HEK293 (cell line): ENCODE data around the gene FBXO34.

Experiments used
- CTCF ChIA-PET: fragments of 350-600 bp; formaldehyde crosslinking; extraction: SDS; loops from one replicate; lab custom pipeline; 2021; ENCODE audit warnings: antibody characterized with exemption; lab: Yijun Ruan, JAX
- POLR2A ChIA-PET: fragments of 300-600 bp; formaldehyde crosslinking; extraction: SDS; loops from one replicate; lab custom pipeline; 2020; ENCODE audit warnings: antibody characterized with exemption, inconsistent platforms; lab: Yijun Ruan, JAX
- H3K27ac ChIP-seq: fragments of 200-500 bp; sonication (Bioruptor generic); 2 replicates; pipeline ENCODE4 v1.5.1; 2014; ENCODE audit warnings: low read depth, low read length, control low read depth, inconsistent platforms; ENCODE audit errors: extremely low read depth
- H3K36me3 ChIP-seq, 2 experiments: fragments of 200-500 bp in 1 of 2; sonication (Bioruptor generic) in 1 of 2; 1 replicate in 1 of 2; 2 replicates in 1 of 2; pipeline ENCODE4 v1.5.1; 2014 to 2017; ENCODE audit warnings: inconsistent platforms in 2 of 2, low read length in 2 of 2; ENCODE audit not compliant: control insufficient read depth in 2 of 2, insufficient read depth in 1 of 2
- H3K4me1 ChIP-seq: fragments of 200-500 bp; sonication (Bioruptor generic); 2 replicates; pipeline ENCODE4 v1.5.1; 2014; ENCODE audit warnings: mild to moderate bottlenecking, low read length, inconsistent platforms; ENCODE audit not compliant: control insufficient read depth, insufficient read depth
- H3K4me3 ChIP-seq: 2 replicates; pipeline ENCODE4 v1.5.1; 2011; ENCODE audit warnings: low read depth, mild to moderate bottlenecking, control low read depth, low read length, moderate library complexity
- H3K9me3 ChIP-seq: fragments of 200-500 bp; sonication (Bioruptor generic); 2 replicates; pipeline ENCODE4 v1.5.1; 2014; ENCODE audit warnings: low read depth, low read length, inconsistent platforms; ENCODE audit not compliant: control insufficient read depth, insufficient read depth
- GLIS2 ChIP-seq: fragments of 450-650 bp; formaldehyde crosslinking; IDR thresholded peaks from 2 replicates; pipeline ENCODE4 v1.5.1; 2016; ENCODE audit warnings: missing biosample characterization, missing genetic modification characterization
- HOXD13 ChIP-seq: sonication (generic); formaldehyde crosslinking; IDR thresholded peaks from 2 replicates; pipeline ENCODE4 v1.8.0; 2022; ENCODE audit warnings: missing genetic modification reagents, borderline replicate concordance
- KLF1 ChIP-seq: fragments of 450-650 bp; formaldehyde crosslinking; IDR thresholded peaks from 2 replicates; pipeline ENCODE4 v1.5.1; 2016; ENCODE audit warnings: missing biosample characterization, missing genetic modification characterization
- RBAK ChIP-seq: fragments of 450-650 bp; formaldehyde crosslinking; IDR thresholded peaks from 2 replicates; pipeline ENCODE4 v1.5.1; 2016; ENCODE audit warnings: missing biosample characterization, missing genetic modification characterization
- REPIN1 ChIP-seq: fragments of 450-650 bp; formaldehyde crosslinking; IDR thresholded peaks from 2 replicates; pipeline ENCODE4 v1.5.1; 2017; ENCODE audit warnings: missing biosample characterization, missing genetic modification characterization, low read depth
- SCRT2 ChIP-seq: fragments of 450-650 bp; formaldehyde crosslinking; IDR thresholded peaks from 2 replicates; pipeline ENCODE4 v1.5.1; 2016; ENCODE audit warnings: missing biosample characterization, missing genetic modification characterization
- SP7 ChIP-seq: fragments of 450-650 bp; formaldehyde crosslinking; IDR thresholded peaks from 2 replicates; pipeline ENCODE4 v1.5.1; 2016; ENCODE audit warnings: missing biosample characterization, missing genetic modification characterization
- ZBTB17 ChIP-seq: fragments of 450-650 bp; formaldehyde crosslinking; IDR thresholded peaks from 2 replicates; pipeline ENCODE4 v1.5.1; 2016; ENCODE audit warnings: missing biosample characterization, missing genetic modification characterization
- ZFP69B ChIP-seq: fragments of 450-650 bp; formaldehyde crosslinking; IDR thresholded peaks from 2 replicates; pipeline ENCODE4 v1.5.1; 2016; ENCODE audit warnings: missing biosample characterization, missing genetic modification characterization
- ZNF10 ChIP-seq: fragments of 450-650 bp; formaldehyde crosslinking; IDR thresholded peaks from 2 replicates; pipeline ENCODE4 v1.5.1; 2017; ENCODE audit warnings: missing biosample characterization, missing genetic modification characterization
- ZNF138 ChIP-seq: fragments of 450-650 bp; formaldehyde crosslinking; IDR thresholded peaks from 2 replicates; pipeline ENCODE4 v1.5.1; 2016; ENCODE audit warnings: missing biosample characterization, missing genetic modification characterization, borderline replicate concordance
- ZNF169 ChIP-seq: fragments of 450-650 bp; formaldehyde crosslinking; IDR thresholded peaks from 2 replicates; pipeline ENCODE4 v1.5.1; 2016; ENCODE audit warnings: missing biosample characterization, missing genetic modification characterization
- ZNF184 ChIP-seq: fragments of 450-650 bp; IDR thresholded peaks from 2 replicates; pipeline ENCODE4 v1.5.1; 2018; ENCODE audit warnings: missing biosample characterization, mild to moderate bottlenecking, missing genetic modification characterization
- ZNF239 ChIP-seq: fragments of 450-650 bp; formaldehyde crosslinking; IDR thresholded peaks from 2 replicates; pipeline ENCODE4 v1.5.1; 2016; ENCODE audit warnings: missing biosample characterization, missing genetic modification characterization
- ZNF521 ChIP-seq: fragments of 450-650 bp; formaldehyde crosslinking; IDR thresholded peaks from 2 replicates; pipeline ENCODE4 v1.5.1; 2017; ENCODE audit warnings: missing biosample characterization, mild to moderate bottlenecking, missing genetic modification characterization
- ZNF549 ChIP-seq: fragments of 450-650 bp; IDR thresholded peaks from 2 replicates; pipeline ENCODE4 v1.5.1; 2018; ENCODE audit warnings: missing biosample characterization, missing genetic modification characterization, mild to moderate bottlenecking, inconsistent platforms, moderate library complexity
- ZNF624 ChIP-seq: fragments of 450-650 bp; formaldehyde crosslinking; IDR thresholded peaks from 2 replicates; pipeline ENCODE4 v1.5.1; 2017; ENCODE audit warnings: missing biosample characterization, missing genetic modification characterization
- ZNF626 ChIP-seq: fragments of 450-650 bp; sonication (Bioruptor Pico); formaldehyde crosslinking; IDR thresholded peaks from 2 replicates; pipeline ENCODE4 v1.5.1; 2018; ENCODE audit warnings: missing biosample characterization, missing genetic modification characterization, inconsistent platforms
- ZNF791 ChIP-seq: fragments of 450-650 bp; formaldehyde crosslinking; IDR thresholded peaks from 2 replicates; pipeline ENCODE4 v1.5.1; 2016; ENCODE audit warnings: missing biosample characterization, missing genetic modification characterization
- TF ChIP-seq, protein P1 (sequence below): fragments of 450-650 bp; formaldehyde crosslinking; IDR thresholded peaks from 2 replicates; pipeline ENCODE4 v1.5.1; 2016; ENCODE audit warnings: missing biosample characterization, missing genetic modification characterization
- TF ChIP-seq, protein P2 (sequence below): fragments of 450-650 bp; formaldehyde crosslinking; IDR thresholded peaks from 2 replicates; pipeline ENCODE4 v1.5.1; 2016; ENCODE audit warnings: missing biosample characterization, missing genetic modification characterization
- TF ChIP-seq, protein P3 (sequence below): fragments of 450-650 bp; formaldehyde crosslinking; IDR thresholded peaks from 2 replicates; pipeline ENCODE4 v1.5.1; 2017; ENCODE audit warnings: missing biosample characterization, missing genetic modification characterization

The FBXO34 gene

DNA sequence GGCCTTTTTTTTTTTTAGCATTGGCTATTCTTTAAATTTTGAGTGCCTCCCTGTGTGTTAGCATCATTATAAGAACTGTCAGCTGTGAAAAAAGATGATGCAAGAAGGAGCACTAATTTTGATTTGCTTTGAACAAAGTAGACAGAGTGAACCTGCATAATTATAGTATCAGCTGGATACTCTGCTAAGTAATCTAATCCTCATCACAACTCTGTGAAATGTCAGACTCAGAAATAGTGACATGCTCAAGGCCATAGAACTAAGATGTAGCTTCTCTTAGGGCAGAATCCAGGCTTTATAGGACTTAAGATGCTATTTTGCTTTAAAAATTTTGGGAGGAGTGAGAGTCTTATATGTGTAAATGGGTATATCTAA is 31.9 kb downstream of the FBXO34 start:
- Histone ChIP-seq H3K4me1 (peaks cover 16% of the 10 kb centered on the region; the same call in 1 of the 2 replicates), H3K9me3 (no peaks in the 10 kb centered on the region), H3K36me3 (peaks cover 0 to 7% of the 10 kb centered on the region in 2 experiments; a peak in 1 of 3 replicates), H3K4me3 (no peak overlapping the region), H3K27ac (no peak overlapping the region)
- ChIA-PET POLR2A (no interaction called here), CTCF (interaction anchor here (1.2 to 1.9 kb wide), 3 partner anchors 31 to 51 kb away, joined by 3 to 4 read pairs (median 3); no protein-coding TSS in a partner anchor)
- peak; percentile 69 for TF ChIP-seq SP7 (tag by site-specific recombination)
- TF ChIP-seq ZNF624 = no peak
- no peak for TF ChIP-seq ZNF10 (tag by site-specific recombination)
- no peak for TF ChIP-seq ZFP69B (tag by site-specific recombination)
- no peak for TF ChIP-seq ZNF138 (tag by site-specific recombination)
- TF ChIP-seq ZNF521 (tag by site-specific recombination) = no peak
- TF ChIP-seq, protein P1, sequence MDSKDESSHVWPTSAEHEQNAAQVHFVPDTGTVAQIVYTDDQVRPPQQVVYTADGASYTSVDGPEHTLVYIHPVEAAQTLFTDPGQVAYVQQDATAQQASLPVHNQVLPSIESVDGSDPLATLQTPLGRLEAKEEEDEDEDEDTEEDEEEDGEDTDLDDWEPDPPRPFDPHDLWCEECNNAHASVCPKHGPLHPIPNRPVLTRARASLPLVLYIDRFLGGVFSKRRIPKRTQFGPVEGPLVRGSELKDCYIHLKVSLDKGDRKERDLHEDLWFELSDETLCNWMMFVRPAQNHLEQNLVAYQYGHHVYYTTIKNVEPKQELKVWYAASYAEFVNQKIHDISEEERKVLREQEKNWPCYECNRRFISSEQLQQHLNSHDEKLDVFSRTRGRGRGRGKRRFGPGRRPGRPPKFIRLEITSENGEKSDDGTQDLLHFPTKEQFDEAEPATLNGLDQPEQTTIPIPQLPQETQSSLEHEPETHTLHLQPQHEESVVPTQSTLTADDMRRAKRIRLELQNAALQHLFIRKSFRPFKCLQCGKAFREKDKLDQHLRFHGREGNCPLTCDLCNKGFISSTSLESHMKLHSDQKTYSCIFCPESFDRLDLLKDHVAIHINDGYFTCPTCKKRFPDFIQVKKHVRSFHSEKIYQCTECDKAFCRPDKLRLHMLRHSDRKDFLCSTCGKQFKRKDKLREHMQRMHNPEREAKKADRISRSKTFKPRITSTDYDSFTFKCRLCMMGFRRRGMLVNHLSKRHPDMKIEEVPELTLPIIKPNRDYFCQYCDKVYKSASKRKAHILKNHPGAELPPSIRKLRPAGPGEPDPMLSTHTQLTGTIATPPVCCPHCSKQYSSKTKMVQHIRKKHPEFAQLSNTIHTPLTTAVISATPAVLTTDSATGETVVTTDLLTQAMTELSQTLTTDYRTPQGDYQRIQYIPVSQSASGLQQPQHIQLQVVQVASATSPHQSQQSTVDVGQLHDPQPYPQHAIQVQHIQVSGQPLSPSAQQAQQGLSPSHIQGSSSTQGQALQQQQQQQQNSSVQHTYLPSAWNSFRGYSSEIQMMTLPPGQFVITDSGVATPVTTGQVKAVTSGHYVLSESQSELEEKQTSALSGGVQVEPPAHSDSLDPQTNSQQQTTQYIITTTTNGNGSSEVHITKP (tag by site-specific recombination) = peak; percentile 71; the same call in 1 of the 2 replicates
- no peak for TF ChIP-seq ZNF239
- no peak for TF ChIP-seq ZNF184
- TF ChIP-seq ZNF549 (tag by site-specific recombination) = no peak
- TF ChIP-seq, protein P2, sequence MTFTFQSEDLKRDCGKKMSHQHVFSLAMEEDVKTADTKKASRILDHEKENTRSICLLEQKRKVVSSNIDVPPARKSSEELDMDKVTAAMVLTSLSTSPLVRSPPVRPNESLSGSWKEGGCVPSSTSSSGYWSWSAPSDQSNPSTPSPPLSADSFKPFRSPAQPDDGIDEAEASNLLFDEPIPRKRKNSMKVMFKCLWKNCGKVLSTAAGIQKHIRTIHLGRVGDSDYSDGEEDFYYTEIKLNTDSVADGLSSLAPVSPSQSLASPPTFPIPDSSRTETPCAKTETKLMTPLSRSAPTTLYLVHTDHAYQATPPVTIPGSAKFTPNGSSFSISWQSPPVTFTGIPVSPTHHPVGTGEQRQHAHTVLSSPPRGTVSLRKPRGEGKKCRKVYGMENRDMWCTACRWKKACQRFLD (tag by site-specific recombination) = no peak

DNA sequence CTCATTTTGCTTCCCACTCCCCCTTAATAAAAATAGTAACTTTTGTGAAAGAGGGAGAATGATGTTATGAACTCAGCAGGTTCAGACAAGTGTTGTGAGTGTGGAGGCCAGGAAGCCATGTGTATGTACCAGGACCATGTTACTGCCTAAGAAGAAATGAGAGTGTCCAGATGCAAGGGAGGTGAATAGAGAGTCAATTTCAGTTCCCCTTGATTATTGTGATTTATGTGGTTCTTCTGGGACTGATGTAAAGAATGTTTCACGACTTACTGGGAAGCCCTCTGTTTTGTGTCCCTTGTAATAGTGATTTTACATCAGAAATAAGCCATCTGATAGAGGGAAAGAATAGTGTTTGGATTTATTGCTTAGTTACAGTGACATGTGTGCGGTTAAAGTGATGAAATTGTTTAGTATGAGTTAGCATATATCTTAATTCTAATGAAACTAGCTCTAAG is 32.5 kb downstream of the FBXO34 start:
- H3K4me1 ChIP-seq = peaks cover 16% of the 10 kb centered on the region; the same call in 1 of the 2 replicates
- TF ChIP-seq HOXD13 (no peak), ZNF626 (tag by site-specific recombination) (no peak), RBAK (tag by site-specific recombination) (no peak), GLIS2 (tag by site-specific recombination) (no peak), ZBTB17 (no peak), ZNF169 (no peak), KLF1 (no peak), ZNF791 (no peak), SCRT2 (tag by site-specific recombination) (no peak), ZNF184 (no peak), REPIN1 (tag by site-specific recombination) (no peak)
- TF ChIP-seq, protein P3, sequence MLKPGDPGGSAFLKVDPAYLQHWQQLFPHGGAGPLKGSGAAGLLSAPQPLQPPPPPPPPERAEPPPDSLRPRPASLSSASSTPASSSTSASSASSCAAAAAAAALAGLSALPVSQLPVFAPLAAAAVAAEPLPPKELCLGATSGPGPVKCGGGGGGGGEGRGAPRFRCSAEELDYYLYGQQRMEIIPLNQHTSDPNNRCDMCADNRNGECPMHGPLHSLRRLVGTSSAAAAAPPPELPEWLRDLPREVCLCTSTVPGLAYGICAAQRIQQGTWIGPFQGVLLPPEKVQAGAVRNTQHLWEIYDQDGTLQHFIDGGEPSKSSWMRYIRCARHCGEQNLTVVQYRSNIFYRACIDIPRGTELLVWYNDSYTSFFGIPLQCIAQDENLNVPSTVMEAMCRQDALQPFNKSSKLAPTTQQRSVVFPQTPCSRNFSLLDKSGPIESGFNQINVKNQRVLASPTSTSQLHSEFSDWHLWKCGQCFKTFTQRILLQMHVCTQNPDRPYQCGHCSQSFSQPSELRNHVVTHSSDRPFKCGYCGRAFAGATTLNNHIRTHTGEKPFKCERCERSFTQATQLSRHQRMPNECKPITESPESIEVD (tag by site-specific recombination) = no peak
- H3K9me3 ChIP-seq = no peaks in the 10 kb centered on the region
- CTCF ChIA-PET = interaction anchor here (0.6 to 1.9 kb wide), 4 partner anchors 32 to 111 kb away, joined by 3 to 4 read pairs (median 3); no protein-coding TSS in a partner anchor
- POLR2A ChIA-PET = no interaction called here
- H3K27ac ChIP-seq = no peak overlapping the region
- peaks cover 0 to 3% of the 10 kb centered on the region in 2 experiments; a peak in 1 of 3 replicates for H3K36me3 ChIP-seq
- no peak overlapping the region for H3K4me3 ChIP-seq
